Trophoblast cell (in vitro differentiated cells and primary cell): ENCODE data around the gene EARS2.

Experiments used
- DNase-seq, 2 donors: peaks; one replicate each; pipeline ENCODE4 v3.0.0-alpha.2; 2016
- H2AFZ ChIP-seq: 2 replicates; pipeline ENCODE4 v1.6.1; 2013; ENCODE audit warnings: low read length, moderate library complexity, mild to moderate bottlenecking; ENCODE audit not compliant: insufficient read depth, poor library complexity
- H2AK5ac ChIP-seq: 2 replicates; pipeline ENCODE4 v1.6.1; 2013; ENCODE audit warnings: mild to moderate bottlenecking, low read length
- H2BK120ac ChIP-seq: 2 replicates; pipeline ENCODE4 v1.6.1; 2013; ENCODE audit warnings: low read length, mild to moderate bottlenecking, moderate library complexity; ENCODE audit not compliant: insufficient read depth, poor library complexity
- H2BK12ac ChIP-seq: 2 replicates; pipeline ENCODE4 v1.6.1; 2013; ENCODE audit warnings: mild to moderate bottlenecking, low read length, moderate library complexity
- H2BK5ac ChIP-seq: 2 replicates; pipeline ENCODE4 v1.6.1; 2013; ENCODE audit warnings: low read length, low read depth, moderate library complexity, mild to moderate bottlenecking; ENCODE audit not compliant: poor library complexity
- H3K14ac ChIP-seq: 2 replicates; pipeline ENCODE4 v1.6.1; 2013; ENCODE audit warnings: mild to moderate bottlenecking, low read length
- H3K18ac ChIP-seq: 2 replicates; pipeline ENCODE4 v1.6.1; 2013; ENCODE audit warnings: mild to moderate bottlenecking, low read length
- H3K23ac ChIP-seq: 2 replicates; pipeline ENCODE4 v1.6.1; 2013; ENCODE audit warnings: low read length
- H3K27ac ChIP-seq: 2 replicates; pipeline ENCODE4 v1.5.1; 2013; ENCODE audit warnings: low read depth, mild to moderate bottlenecking, inconsistent platforms, low read length, moderate library complexity
- H3K27me3 ChIP-seq: 2 replicates; pipeline ENCODE4 v1.6.1; 2013; ENCODE audit warnings: inconsistent platforms, mild to moderate bottlenecking, low read length, moderate library complexity; ENCODE audit not compliant: insufficient read depth
- H3K36me3 ChIP-seq, 2 experiments: 1 replicate in 1 of 2; 2 replicates in 1 of 2; pipeline ENCODE4 v1.6.1; 2013; ENCODE audit warnings: low read length in 2 of 2, mild to moderate bottlenecking in 2 of 2, moderate library complexity in 1 of 2; ENCODE audit not compliant: insufficient read depth in 2 of 2, control insufficient read depth in 1 of 2
- H3K4ac ChIP-seq: 2 replicates; pipeline ENCODE4 v1.6.1; 2013; ENCODE audit warnings: low read depth, mild to moderate bottlenecking, low read length, moderate library complexity
- H3K4me1 ChIP-seq, 2 experiments: 1 replicate in 1 of 2; 2 replicates in 1 of 2; pipeline ENCODE4 v1.6.1; 2013; ENCODE audit warnings: low read length in 2 of 2, mild to moderate bottlenecking in 2 of 2, moderate library complexity in 1 of 2; ENCODE audit not compliant: insufficient read depth in 2 of 2, control insufficient read depth in 1 of 2
- H3K4me2 ChIP-seq: 2 replicates; pipeline ENCODE4 v1.6.1; 2013; ENCODE audit warnings: inconsistent platforms, mild to moderate bottlenecking, low read length, moderate library complexity
- H3K4me3 ChIP-seq: 2 replicates; pipeline ENCODE4 v1.5.1; 2013; ENCODE audit warnings: mild to moderate bottlenecking, low read depth, low read length, inconsistent platforms
- H3K79me1 ChIP-seq: one replicate; pipeline ENCODE4 v1.6.1; 2013; ENCODE audit warnings: low read length
- H3K79me2 ChIP-seq: 2 replicates; pipeline ENCODE4 v1.6.1; 2013; ENCODE audit warnings: low read length, mild to moderate bottlenecking; ENCODE audit not compliant: control insufficient read depth, insufficient read depth, poor library complexity
- H3K9ac ChIP-seq: 2 replicates; pipeline ENCODE4 v1.6.1; 2013; ENCODE audit warnings: mild to moderate bottlenecking, low read length
- H3K9me3 ChIP-seq: 2 replicates; pipeline ENCODE4 v1.6.1; 2013; ENCODE audit warnings: low read depth, mild to moderate bottlenecking, control low read depth, inconsistent platforms, low read length; ENCODE audit not compliant: insufficient read depth
- H4K12ac ChIP-seq: 2 replicates; pipeline ENCODE4 v1.6.1; 2013; ENCODE audit warnings: low read depth, mild to moderate bottlenecking, low read length, moderate library complexity
- H4K8ac ChIP-seq: 2 replicates; pipeline ENCODE4 v1.6.1; 2013; ENCODE audit warnings: low read depth, mild to moderate bottlenecking, low read length, moderate library complexity
- H4K91ac ChIP-seq: one replicate; pipeline ENCODE4 v1.6.1; 2013; ENCODE audit warnings: low read depth, mild to moderate bottlenecking, low read length, moderate library complexity
- WGBS: extraction: QIAGEN DNeasy Blood & Tissue Kit; methylation state at CpG from one replicate; pipeline ENCODE4 v1.1.7; 2013; ENCODE audit warnings: missing lambda C conversion rate; ENCODE audit not compliant: insufficient read length, insufficient coverage; ENCODE audit errors: extremely low coverage; 5-methylcytosine and 5-hydroxymethylcytosine counted together

Gene EARS2

DNA sequence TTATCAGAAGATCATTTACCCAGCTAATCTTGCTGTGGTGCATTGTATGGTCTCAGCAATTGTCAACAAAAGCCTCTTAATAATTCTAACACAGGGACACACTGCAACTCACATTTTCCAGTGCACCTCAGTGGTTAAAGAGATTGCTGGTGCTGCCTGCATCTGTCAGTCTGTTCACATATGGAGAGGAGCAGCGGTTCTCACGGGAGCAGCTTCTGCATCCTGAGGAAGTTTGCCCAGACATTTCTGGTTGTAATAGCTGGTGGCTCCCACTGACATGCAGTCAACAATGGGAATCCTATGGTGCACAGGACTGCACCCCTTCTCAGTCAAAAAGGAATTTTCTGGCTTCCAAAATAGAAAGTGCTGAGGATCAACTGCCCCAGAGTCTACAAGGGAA is 54.7 kb downstream of the EARS2 start:
- H3K79me1 ChIP-seq, result no peaks in the 10 kb centered on the region
- no peak overlapping the region for H4K8ac ChIP-seq
- DNase-seq, result no peak
- no peak overlapping the region for H3K9ac ChIP-seq
- H3K4me3 ChIP-seq, result no peak overlapping the region
- H4K91ac ChIP-seq, result no peak overlapping the region
- H3K79me2 ChIP-seq, result peaks cover 2% of the 10 kb centered on the region
- H3K27ac ChIP-seq, result no peak overlapping the region
- H3K4me1 ChIP-seq, result peaks cover 12 to 21% of the 10 kb centered on the region in 2 experiments
- no peaks in the 10 kb centered on the region for H3K27me3 ChIP-seq
- H3K9me3 ChIP-seq, result no peaks in the 10 kb centered on the region
- H3K18ac ChIP-seq, result no peak overlapping the region
- no peak overlapping the region for H3K23ac ChIP-seq
- H3K4me2 ChIP-seq, result no peak overlapping the region
- no peak overlapping the region for H2BK120ac ChIP-seq
- no peak overlapping the region for H2BK12ac ChIP-seq
- no peak overlapping the region for H2AFZ ChIP-seq
- peaks cover 0 to 3% of the 10 kb centered on the region in 2 experiments for H3K36me3 ChIP-seq
- WGBS, result no CpG with 5 or more reads among the region's 2 CpGs
- H2BK5ac ChIP-seq, result no peak overlapping the region
- H3K4ac ChIP-seq, result no peak overlapping the region
- H4K12ac ChIP-seq, result no peak overlapping the region
- H2AK5ac ChIP-seq, result no peak overlapping the region
- H3K14ac ChIP-seq, result no peak overlapping the region

GRCh38 chr16:23501291-23501690 is 55.9 kb downstream of the EARS2 start:
- H3K14ac ChIP-seq, result no peak overlapping the region

GRCh38 chr16:23500862-23501225 is 56.3 kb downstream of the EARS2 start:
- no peaks in the 10 kb centered on the region for H3K9me3 ChIP-seq
- H3K4me1 ChIP-seq, result peaks cover 18 to 19% of the 10 kb centered on the region in 2 experiments
- no peak overlapping the region for H3K4ac ChIP-seq
- no peak overlapping the region for H3K27ac ChIP-seq
- no peak overlapping the region for H3K4me3 ChIP-seq
- no peak overlapping the region for H3K14ac ChIP-seq
- no peak overlapping the region for H2BK12ac ChIP-seq
- H3K23ac ChIP-seq, result no peak overlapping the region
- no peak overlapping the region for H3K18ac ChIP-seq
- no peaks in the 10 kb centered on the region for H3K79me1 ChIP-seq
- H2AK5ac ChIP-seq, result no peak overlapping the region
- H4K12ac ChIP-seq, result no peak overlapping the region
- no peak overlapping the region for H2AFZ ChIP-seq
- peaks cover 2% of the 10 kb centered on the region for H3K79me2 ChIP-seq
- H2BK5ac ChIP-seq, result no peak overlapping the region
- H2BK120ac ChIP-seq, result no peak overlapping the region
- H3K36me3 ChIP-seq, result peaks cover under 1 to 3% of the 10 kb centered on the region in 2 experiments
- H3K9ac ChIP-seq, result no peak overlapping the region
- H3K4me2 ChIP-seq, result no peak overlapping the region
- peak in 1 of 2 donors; percentile 70 for DNase-seq
- H3K27me3 ChIP-seq, result no peaks in the 10 kb centered on the region
- no peak overlapping the region for H4K91ac ChIP-seq
- H4K8ac ChIP-seq, result no peak overlapping the region
- no CpG with 5 or more reads among the region's 4 CpGs for WGBS

More at GRCh38 chr16:23501291-23501690, 55.9 kb downstream of the EARS2 start:
- no peak overlapping the region for H2BK120ac ChIP-seq
- H3K79me2 ChIP-seq, result peaks cover 2% of the 10 kb centered on the region
- no peak overlapping the region for H4K12ac ChIP-seq
- no peak overlapping the region for H4K8ac ChIP-seq
- no CpG with 5 or more reads among the region's 5 CpGs for WGBS
- H2BK12ac ChIP-seq, result no peak overlapping the region
- no peak overlapping the region for H2BK5ac ChIP-seq
- no peak overlapping the region for H3K4me2 ChIP-seq
- no peaks in the 10 kb centered on the region for H3K27me3 ChIP-seq
- no peak overlapping the region for H2AK5ac ChIP-seq
- H3K4me3 ChIP-seq, result no peak overlapping the region
- H3K36me3 ChIP-seq, result peaks cover 0 to 3% of the 10 kb centered on the region in 2 experiments
- H4K91ac ChIP-seq, result no peak overlapping the region
- no peak for DNase-seq
- H3K9me3 ChIP-seq, result no peaks in the 10 kb centered on the region
- H3K9ac ChIP-seq, result no peak overlapping the region
- H3K4me1 ChIP-seq, result peaks cover 18 to 22% of the 10 kb centered on the region in 2 experiments
- H3K4ac ChIP-seq, result no peak overlapping the region
- no peaks in the 10 kb centered on the region for H3K79me1 ChIP-seq
- H3K23ac ChIP-seq, result no peak overlapping the region
- H3K27ac ChIP-seq, result no peak overlapping the region
- no peak overlapping the region for H2AFZ ChIP-seq
- no peak overlapping the region for H3K18ac ChIP-seq

- WGBS, result no CpG with 5 or more reads among the region's 20 CpGs
- H3K9ac ChIP-seq, result no peak overlapping the region
- H4K8ac ChIP-seq, result no peak overlapping the region
Observed at GRCh38 chr16:23500212-23500861, 56.8 kb downstream of the EARS2 start.

More at GRCh38 chr16:23500212-23500861, 56.8 kb downstream of the EARS2 start:
- peaks cover 18 to 19% of the 10 kb centered on the region in 2 experiments for H3K4me1 ChIP-seq
- H3K27me3 ChIP-seq, result no peaks in the 10 kb centered on the region
- no peak overlapping the region for H2AFZ ChIP-seq
- H2BK5ac ChIP-seq, result no peak overlapping the region
- no peaks in the 10 kb centered on the region for H3K9me3 ChIP-seq
- H2BK12ac ChIP-seq, result no peak overlapping the region
- no peaks in the 10 kb centered on the region for H3K79me1 ChIP-seq
- H3K4ac ChIP-seq, result no peak overlapping the region
- no peak overlapping the region for H3K23ac ChIP-seq
- H3K14ac ChIP-seq, result no peak overlapping the region
- H3K4me2 ChIP-seq, result no peak overlapping the region
- no peak overlapping the region for H3K27ac ChIP-seq
- no peak overlapping the region for H3K4me3 ChIP-seq
- no peak overlapping the region for H2BK120ac ChIP-seq
- H3K36me3 ChIP-seq, result peaks cover 5 to 7% of the 10 kb centered on the region in 2 experiments
- H3K18ac ChIP-seq, result no peak overlapping the region
- H2AK5ac ChIP-seq, result no peak overlapping the region
- DNase-seq, result no peak
- peaks cover 2% of the 10 kb centered on the region for H3K79me2 ChIP-seq
- no peak overlapping the region for H4K12ac ChIP-seq
- H4K91ac ChIP-seq, result no peak overlapping the region
